ELR (cell line): ENCODE data around the gene GRIK4.
A peak's percentile ranks its signal among the peaks of the same experiment; 100 is the strongest.

ENCODE experiments used
- DNase-seq: peaks from one replicate; pipeline ENCODE4 v3.0.0-alpha.2; 2015; ENCODE audit warnings: low read depth

Gene GRIK4

GRCh38 chr11:120526241-120526640, 14.7 kb downstream of the GRIK4 start:
- DNase-seq, result no peak

DNA sequence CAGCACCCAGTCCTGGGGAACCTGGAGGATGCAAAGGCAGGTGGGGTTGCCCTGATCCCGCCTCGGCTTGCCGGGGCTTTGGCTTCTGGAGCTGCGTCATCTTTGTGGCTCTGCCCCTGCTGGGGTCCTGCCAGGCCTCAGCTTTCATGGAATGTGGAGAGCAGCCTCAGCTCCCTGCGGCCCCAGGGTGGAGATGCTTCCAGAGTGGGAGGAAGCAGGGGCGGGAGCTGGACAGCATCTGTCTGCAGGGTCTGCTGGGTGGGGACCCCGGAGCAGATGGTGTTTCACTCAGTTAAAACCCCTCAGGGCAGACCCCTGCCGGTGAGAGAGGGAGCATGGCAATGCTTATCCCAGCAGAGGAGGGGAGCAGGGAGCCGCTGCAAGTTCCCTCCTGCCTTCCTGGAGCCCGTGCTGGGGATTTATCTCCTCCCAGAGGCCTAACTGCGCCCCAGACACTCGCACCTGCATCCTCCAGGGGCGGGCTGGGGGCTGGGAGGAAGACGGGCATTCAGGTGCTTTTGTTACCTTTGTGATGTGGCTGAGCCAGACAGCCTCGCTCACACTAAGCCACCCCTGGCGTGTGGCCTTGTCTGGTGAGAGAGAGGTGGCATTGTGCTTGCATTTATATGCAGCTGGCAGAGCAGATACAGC, 15.7 kb downstream of the GRIK4 start:
- peak; percentile 40 for DNase-seq

DNA sequence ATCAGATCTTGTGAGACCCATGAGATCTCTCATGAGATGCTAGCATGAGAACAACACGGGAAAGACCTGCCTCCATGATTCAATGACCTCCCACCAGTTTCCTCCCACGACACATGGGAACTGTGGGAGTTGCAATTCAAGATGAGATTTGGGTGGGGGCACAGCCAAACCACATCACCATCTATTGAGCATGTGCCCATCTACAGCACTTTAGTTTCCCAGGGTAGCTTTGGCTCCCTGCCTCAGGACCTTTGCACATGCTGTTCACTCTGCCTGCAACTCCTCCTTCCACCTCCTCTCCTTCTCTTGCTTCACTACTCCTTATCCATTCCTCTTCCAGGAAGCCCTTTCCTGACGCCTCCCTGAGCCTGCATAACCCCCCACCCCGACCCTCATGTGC, 17.2 kb downstream of the GRIK4 start:
- no peak for DNase-seq

DNA sequence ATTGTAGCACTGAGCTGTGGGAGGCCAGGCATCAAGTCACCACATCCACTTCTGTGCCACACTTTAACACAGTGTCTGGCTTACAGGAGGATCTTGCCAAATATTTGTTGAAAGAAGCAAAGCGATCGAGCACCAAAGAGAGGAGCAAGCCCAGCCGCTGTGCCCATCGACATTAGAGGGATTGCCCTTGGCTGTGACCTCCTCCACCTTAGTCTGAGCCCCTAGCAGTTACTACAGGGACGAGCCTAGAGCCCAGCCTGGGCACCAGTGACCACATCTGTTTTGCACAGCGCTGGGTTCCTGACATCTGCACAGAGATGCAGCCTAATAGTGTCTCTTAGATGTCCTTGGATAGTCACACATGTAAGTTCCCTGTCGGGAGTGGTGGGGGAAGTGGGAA, 17.7 kb downstream of the GRIK4 start:
- no peak for DNase-seq

DNA sequence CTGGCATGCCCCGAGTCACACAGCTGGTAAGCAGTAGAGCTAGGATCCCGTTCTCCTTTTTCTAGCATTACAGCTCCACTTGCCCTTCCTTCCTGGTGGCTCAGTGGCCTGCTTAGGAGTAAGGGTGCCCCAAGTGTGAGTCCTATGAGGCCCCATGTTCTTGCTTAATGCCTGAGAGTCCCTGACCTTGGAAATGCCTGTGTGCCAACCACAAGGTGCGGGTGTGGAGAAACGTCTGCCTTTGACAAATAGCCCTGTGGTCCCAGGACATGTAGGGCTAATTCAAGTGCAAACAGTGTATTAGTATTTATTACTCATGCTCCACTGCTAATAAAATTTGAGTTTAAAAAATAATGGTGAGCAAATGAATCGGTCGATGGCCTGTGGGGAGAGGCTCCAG, 18.4 kb downstream of the GRIK4 start:
- no peak for DNase-seq

DNA sequence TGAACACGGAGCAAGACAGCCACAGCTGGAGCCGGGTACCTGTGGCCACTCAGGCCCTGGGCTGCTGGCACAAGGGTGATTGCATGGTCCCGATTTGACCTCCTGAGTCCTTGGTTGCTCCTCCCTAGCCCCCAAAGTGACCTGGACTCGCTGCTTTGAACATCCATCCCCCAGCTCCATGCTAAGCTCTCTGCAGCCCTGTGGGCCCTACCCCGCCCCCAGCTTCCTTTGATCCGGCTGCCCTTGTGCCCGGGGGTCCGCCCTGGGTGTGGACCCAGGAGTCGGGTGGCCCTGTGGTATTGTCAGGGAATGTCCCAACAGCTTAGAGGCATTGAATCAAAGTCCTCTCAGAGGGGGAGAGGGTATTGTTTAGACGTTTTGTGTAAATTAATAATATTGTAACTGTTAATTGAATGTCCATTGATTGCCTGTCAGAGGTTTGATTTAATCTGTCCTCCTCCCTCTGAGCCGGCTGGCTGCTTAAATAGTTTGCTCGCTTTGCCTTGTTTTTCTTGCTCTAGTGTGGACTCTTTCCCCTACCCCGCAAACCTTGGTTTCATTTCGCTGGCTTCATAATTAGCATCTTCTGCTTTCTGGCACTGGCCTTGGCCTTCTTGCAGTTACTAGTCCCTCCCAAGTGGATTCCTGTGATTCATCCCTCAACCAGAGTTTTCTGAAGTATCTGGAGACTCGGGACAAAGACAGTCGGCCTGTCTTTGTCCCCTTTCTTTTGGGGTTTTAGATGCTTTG, 20.7 kb downstream of the GRIK4 start:
- DNase-seq, result peak; percentile 43

DNA sequence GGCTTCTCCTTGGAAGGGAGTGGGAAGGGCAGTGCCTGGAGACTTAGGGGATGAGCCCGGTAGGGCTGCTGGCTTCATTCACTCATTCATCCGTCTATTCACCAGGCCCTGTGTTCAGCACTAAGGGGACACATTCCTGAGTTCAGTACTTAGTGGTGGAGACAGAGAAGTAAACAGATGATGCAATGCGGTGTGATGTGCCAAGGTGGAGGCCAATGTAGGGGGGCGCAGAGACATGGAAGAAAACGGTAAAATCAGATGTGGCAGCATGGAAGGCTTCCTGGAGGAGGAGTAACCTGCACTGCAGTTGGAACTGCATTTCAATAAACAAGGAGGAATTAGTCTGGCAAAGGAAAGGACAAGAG, 21.3 kb downstream of the GRIK4 start:
- peak; percentile 36 for DNase-seq

GRCh38 chr11:120536091-120536796, 24.7 kb downstream of the GRIK4 start:
- DNase-seq, result no peak

GRCh38 chr11:120536797-120537169, 25.2 kb downstream of the GRIK4 start:
- no peak for DNase-seq

DNA sequence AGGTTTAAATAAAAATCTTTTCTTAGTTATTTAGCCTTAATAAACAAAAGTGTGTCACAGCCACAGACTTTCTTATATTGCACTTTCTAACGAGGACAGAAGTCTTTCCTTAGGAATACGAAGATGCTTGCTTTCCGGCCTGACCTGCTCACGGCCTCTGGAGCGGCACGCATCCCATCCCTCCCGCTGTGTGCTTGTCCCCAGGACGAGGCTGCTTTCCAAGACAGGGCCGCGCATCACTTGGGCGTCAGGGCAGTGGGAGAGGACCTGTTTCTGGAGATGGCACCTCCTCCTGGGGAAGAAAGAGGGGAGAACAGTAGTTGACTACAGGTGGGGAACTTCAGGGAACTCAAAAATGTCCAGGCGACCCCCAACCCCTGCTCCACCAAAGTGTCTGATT, 26.4 kb downstream of the GRIK4 start:
- DNase-seq, result no peak

- DNase-seq, result no peak
These were observed 27.2 kb downstream of the GRIK4 start for GRCh38 chr11:120538707-120539106.

DNA sequence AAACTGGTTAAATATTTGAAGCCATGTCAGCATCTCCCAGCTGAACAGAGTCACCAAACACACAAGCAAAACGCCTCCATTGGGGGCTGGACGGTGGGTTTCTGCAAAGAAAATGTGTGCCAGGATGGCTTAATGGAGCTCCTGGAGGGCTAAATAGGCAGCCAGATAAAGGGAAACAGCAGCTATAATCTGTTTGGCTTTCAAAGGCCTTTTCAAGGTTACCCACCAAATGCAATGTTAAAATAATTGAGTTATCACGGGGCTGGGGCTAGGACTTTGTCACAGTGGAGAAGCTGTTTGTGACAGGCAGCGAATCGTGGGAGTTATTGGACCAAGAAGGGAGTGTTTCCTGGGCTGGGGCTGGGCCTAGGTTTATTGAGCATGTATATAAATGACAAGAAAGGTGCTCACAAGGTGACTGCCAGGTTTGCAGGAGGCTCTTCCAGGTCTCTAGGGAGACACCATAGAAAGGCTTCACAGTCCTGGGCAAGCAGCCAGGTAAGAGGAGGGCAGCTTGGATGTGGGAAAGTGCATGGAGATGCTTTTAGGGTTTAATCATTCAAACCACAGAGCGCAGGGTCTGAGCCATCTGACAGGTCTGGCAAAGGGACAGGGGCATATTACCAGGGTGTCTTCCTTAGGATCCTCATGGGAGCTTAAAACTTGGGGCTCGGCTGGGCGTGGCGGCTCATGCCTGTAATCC, 28.3 kb downstream of the GRIK4 start:
- DNase-seq, result peak; percentile 64

DNA sequence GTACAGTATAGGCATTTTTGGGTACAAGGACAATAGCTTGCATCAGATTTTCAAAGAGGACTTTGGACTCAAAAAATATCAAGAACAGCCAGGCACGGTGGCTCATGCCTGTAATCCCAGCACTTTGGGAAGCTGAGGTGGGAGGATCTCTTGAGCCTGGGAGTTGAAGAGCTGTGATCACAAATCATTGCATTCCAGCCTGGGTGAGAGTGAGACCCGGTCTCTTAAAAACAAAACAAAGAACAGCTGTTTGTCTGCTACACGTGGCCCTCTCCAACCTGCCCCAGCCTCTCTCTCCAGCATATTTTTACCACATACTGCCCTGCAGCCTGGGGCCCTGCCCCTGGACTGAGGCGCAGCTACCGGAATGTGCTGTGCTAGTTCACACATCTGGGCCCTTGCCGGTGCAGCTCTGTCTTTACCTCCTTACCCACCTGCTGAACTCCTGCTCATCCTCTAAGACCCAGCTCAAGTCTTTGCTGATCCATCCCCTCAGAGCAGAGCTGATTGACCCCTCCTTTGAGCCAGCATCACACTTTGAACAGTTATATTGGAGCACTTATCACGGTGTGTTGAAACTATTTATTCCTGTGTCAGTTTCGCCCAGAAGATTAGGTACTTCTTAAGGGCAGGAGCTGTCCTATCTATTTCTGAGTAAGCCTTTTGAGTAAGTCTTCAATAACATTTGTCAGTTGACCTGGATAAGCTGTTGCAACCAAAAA, 29.4 kb downstream of the GRIK4 start:
- no peak for DNase-seq

DNA sequence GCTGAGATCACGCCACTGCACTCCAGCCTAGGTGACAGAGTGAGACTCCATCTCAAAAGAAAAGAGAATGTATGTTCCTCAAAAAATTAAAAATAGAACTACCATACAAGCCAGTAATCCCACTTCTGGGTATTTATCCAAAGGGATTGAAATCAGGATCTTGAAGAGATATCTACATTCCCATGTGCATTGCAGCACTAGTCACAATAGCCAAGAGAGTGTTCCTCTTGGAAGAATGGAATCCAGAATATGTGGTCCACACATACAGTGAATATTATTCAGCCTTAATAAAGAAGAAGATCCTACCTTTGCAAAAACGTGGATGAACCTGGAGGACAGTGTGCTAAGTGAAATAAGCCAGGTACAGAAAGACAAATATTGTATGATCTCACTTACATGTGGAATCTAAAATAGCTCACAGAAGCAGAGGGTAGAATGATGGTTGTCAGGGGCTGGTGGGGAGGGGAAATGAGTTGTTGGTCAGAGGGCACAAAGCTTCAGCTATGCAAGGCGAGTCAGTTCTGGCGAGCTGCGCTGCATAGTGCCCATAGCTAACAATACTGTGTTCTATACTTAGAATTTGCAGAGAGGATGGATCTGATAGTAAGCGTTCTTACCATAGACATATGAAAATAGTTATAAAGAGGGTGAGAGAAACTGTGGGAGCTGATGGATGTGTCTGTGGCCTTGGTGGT, 32.1 kb downstream of the GRIK4 start:
- DNase-seq, result no peak

DNA sequence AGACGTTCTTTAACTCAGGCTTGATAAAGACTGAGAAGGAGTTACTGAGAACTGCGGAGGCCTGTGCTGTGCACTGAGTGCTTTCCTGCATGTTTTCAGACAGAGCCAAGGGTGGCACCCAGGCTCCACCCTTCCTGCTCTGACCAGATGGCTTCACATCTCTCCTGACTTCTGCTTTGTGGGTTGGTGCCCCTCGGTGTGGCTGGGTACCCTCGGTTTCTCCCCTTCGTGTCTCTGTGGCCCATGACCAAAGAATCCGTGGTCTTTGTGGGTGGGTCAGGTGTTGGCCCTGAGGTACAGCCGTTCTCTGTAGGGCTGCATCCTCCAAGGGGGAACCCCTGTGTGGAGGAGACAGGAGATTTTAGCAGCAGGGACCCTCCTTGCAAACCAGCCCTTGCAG, 34.3 kb downstream of the GRIK4 start:
- no peak for DNase-seq

DNA sequence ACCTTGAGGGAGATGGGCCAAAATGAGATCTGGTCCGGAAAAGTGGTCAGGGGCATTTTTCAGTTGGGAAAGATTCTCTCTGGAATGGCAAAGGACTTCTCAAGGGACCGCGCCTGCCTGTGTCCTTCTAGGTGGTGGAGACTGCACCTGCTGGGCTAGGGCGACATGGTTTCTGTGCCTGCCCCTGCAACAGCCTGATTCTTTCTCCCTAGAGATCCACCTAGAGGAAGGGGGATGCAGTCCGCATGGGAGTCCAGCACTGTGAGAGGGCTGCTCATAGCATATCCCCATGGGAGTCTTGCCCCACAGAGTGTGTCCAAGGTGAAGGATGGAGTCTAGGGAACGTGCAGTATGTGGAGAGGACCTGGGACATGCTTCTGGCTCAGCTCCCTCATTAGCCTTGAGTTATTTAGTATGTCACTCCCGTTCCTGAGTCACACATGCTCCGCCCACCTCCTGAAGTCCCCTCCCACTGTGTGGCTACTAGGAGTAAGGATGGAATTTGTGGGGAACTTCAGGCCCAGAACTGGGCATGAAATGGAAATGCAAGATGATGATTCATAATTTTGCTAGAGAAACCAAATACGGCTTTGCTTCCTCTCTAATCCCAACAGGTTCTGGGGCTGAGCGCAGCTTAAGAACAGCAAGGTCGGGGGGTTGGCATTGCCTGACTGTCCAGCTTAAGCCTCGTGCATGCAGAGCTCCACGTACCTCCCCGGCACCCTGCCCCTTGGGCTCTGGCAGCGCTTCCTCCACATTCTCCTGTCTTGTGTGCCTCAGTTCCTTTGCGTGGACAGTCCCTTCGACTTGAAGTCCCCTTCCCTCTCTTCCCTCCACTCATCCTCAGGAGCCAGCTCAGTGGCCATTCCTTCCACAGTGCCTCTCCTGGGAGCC, 35.0 kb downstream of the GRIK4 start:
- peak; percentile 94 for DNase-seq

- DNase-seq, result peak; percentile 15
These were observed 35.8 kb downstream of the GRIK4 start for GRCh38 chr11:120547316-120547715.

DNA sequence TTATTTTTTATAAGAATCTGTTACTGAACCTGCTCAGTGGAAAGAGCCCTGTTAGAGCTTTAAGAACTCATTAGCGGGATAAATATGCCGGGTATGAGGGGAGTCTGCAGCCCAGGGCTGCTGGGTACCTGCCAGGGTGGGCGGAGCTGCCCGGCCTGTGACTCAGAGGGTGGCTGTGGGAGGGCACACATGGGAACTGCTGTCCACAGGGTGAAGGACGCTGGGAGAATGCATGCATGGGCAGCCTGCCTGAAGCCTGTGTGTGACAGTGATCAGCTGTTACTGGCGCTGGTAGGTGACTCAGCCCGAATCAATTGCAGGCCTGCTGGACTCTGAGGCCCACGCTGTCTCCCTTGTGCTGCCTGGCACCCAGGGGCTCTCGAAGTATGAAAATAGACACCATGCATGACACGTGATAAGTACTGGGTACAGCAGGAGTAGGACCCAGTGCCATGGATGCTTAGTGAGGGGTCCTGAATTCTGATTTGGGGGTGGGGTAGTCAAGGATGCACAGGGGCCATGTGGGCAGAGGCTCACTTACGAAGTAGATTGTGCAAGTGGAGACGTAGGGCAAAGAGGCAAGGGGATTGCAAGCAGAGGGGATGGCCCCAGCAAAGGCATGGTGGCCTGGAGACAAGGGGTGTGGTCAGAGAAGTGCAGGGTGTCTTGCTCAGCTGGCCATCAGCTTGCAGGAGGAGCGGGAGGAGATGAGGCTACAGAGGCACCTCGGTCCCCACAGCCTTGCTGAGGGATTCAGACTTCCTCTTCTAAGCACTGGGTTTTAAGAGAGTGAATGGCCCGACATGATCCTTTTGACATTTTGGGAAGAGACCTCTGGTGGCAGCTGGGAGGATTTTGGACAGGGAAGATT, 36.5 kb downstream of the GRIK4 start:
- DNase-seq, result peak; percentile 92

DNA sequence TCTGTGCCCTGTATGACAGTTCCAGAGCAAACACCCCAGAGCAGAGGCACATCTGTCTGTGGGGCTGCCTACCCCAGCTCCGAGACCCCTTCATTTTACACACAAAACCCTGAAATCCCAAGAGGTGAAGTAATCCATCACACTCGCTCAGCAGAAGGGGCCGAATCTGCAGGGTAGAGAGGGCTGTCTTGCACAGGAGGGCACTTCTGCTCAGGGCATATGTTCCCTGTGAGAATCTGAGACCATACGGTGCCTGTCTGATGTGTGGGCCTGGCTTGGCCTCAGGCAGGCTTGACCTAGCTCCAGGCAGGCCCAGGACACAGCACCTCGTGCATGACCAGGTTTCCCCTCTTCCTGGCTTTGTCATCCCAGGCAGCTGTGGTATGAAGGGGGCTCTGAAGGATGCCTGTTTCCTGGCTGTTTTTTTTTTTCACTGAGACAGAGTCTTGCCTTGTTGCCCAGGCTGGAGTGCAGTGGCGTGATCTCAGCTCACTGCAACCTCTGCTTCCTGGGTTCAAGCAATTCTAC, 37.2 kb downstream of the GRIK4 start:
- peak; percentile 22 for DNase-seq
